Measurements from ENCODE around the gene GBE1. TPM values are rescaled to one million over a fixed set of nuclear protein-coding genes. Genes with fewer than 3 reads are reported as not detected.

GBE1 gene
- polyA plus RNA-seq, 1 experiment = 60.1 TPM

DNA sequence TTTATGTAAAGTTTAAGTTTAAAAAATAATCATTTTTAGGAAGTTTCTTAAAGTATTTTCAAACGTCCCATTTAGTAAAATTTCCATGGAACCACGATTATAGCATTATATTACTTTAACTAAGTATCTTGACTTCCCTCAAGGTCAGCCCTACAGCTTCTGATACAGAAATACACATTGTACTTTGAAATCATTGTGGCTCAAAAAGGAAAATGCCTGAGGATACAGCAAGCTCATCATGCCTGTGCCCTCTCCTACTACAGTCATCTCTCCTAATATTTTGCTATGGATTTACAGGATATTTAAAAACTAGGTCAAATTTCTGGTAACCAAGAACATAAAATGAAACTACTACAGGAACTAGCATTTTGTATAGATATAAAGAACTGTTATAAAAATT is 51.8 kb downstream of the GBE1 start:
- Histone ChIP-seq H3K9me3 (ENCODE audit: control insufficient read depth, insufficient read depth, low read length) (no peaks in the 10 kb centered on the region), H3K27me3 (ENCODE audit: control insufficient read depth, insufficient read depth, low read length) (no peaks in the 10 kb centered on the region), H3K27ac (ENCODE audit: low read depth, low read length) (no peak overlapping the region), H3K4me3 (ENCODE audit: low read depth, low read length) (no peak overlapping the region)
- DNase-seq (ENCODE audit: low read depth, low spot score) = no peak
- CTCF ChIA-PET = no interaction called here
- TF ChIP-seq, protein P1, sequence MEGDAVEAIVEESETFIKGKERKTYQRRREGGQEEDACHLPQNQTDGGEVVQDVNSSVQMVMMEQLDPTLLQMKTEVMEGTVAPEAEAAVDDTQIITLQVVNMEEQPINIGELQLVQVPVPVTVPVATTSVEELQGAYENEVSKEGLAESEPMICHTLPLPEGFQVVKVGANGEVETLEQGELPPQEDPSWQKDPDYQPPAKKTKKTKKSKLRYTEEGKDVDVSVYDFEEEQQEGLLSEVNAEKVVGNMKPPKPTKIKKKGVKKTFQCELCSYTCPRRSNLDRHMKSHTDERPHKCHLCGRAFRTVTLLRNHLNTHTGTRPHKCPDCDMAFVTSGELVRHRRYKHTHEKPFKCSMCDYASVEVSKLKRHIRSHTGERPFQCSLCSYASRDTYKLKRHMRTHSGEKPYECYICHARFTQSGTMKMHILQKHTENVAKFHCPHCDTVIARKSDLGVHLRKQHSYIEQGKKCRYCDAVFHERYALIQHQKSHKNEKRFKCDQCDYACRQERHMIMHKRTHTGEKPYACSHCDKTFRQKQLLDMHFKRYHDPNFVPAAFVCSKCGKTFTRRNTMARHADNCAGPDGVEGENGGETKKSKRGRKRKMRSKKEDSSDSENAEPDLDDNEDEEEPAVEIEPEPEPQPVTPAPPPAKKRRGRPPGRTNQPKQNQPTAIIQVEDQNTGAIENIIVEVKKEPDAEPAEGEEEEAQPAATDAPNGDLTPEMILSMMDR (IDR thresholded peaks at IDR 0.05; ENCODE audit: low read depth, low read length) = no peak
- POLR2A ChIA-PET = no interaction called here

DNA sequence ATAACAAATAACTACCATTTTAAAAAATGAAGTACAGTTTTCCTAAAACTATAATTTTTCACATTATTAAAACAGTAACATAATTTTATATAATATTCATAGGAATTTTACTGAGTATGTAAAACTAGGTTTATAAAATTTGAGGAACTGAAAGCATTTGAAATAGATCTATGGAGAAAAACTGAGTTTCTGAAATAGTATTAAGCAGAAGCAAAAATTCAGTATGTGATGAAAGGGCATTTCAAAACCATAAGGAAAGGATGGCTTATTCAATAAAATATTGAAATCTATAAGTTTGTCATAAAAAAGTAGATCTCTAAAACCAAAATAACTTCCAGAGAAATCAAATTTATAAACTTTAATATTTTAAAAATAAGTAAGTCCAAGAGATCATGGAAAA is 53.4 kb downstream of the GBE1 start:
- no peak for DNase-seq (ENCODE audit: low read depth, low spot score)
- Histone ChIP-seq H3K27me3 (ENCODE audit: control insufficient read depth, insufficient read depth, low read length) (no peaks in the 10 kb centered on the region), H3K27ac (ENCODE audit: low read depth, low read length) (no peak overlapping the region), H3K9me3 (ENCODE audit: control insufficient read depth, insufficient read depth, low read length) (no peaks in the 10 kb centered on the region), H3K4me3 (ENCODE audit: low read depth, low read length) (no peak overlapping the region)
- TF ChIP-seq, protein P1 (IDR thresholded peaks at IDR 0.05; ENCODE audit: low read depth, low read length) = no peak
- CTCF ChIA-PET = no interaction called here
- POLR2A ChIA-PET = no interaction called here

DNA sequence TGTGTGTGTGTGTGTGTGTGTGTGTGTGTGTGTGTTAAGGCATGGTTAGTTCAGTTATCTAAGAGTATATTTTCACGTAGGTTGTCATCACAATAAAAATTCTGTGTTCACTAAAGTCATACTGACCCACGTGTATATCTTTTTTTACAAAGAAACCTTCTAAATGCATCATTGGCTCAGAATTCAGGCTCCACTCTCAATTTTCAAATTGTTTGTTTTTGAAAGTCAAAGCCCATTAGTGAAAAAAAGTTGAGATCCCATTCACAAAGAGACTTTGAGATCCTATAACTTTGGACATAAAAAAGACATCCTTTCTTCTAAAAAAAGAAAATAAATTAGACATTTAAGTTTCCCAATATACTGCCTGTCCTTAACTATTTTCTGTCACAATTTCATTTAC is 59.3 kb downstream of the GBE1 start:
- CTCF ChIA-PET = no interaction called here
- TF ChIP-seq, protein P1 (IDR thresholded peaks at IDR 0.05; ENCODE audit: low read depth, low read length) = no peak
- Histone ChIP-seq H3K27ac (ENCODE audit: low read depth, low read length) (no peak overlapping the region), H3K4me3 (ENCODE audit: low read depth, low read length) (no peak overlapping the region), H3K9me3 (ENCODE audit: control insufficient read depth, insufficient read depth, low read length) (no peaks in the 10 kb centered on the region), H3K27me3 (ENCODE audit: control insufficient read depth, insufficient read depth, low read length) (no peaks in the 10 kb centered on the region)
- POLR2A ChIA-PET = no interaction called here
- no peak for DNase-seq (ENCODE audit: low read depth, low spot score)

DNA sequence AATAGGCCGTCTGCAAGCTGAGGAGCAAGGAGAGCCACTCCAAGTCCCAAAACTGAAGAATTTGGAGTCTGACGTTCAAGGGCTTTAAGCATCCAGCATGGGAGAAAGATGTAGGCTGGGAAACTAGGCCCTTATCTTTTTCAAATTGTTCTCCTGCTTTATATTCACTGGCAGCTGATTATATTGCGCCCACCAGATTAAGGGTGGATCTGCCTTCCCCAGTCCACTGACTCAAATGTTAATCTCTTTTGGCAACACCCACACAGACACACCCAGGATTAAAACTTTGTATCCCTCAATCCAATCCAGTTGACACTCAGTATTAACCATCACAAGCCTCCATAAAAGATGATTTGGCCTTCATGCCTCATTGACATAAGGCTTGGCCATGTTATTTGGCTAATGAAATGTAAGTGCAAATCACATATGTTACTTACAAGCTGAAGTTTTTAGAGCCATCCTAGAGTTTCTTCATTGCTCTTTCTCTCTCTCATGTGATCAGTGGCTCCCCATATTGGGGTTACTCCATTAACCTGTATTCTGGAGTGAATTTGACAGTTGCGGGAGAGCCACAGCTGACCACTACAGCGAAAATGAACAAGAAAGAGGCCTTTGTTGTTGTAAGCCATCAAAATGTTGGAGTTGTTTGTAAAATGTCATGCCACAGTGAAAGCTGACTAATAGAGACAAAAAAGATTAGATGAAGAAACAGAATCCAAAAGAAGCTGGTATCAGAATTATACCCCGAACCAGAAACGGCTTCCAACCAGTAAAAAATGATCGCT is 61.7 kb downstream of the GBE1 start:
- Histone ChIP-seq H3K9me3 (ENCODE audit: control insufficient read depth, insufficient read depth, low read length) (no peaks in the 10 kb centered on the region), H3K27me3 (ENCODE audit: control insufficient read depth, insufficient read depth, low read length) (no peaks in the 10 kb centered on the region), H3K4me3 (ENCODE audit: low read depth, low read length) (no peak overlapping the region), H3K27ac (ENCODE audit: low read depth, low read length) (no peak overlapping the region)
- no peak for DNase-seq (ENCODE audit: low read depth, low spot score)
- POLR2A ChIA-PET = no interaction called here
- CTCF ChIA-PET = no interaction called here
- TF ChIP-seq, protein P1 (IDR thresholded peaks at IDR 0.05; ENCODE audit: low read depth, low read length) = no peak

DNA sequence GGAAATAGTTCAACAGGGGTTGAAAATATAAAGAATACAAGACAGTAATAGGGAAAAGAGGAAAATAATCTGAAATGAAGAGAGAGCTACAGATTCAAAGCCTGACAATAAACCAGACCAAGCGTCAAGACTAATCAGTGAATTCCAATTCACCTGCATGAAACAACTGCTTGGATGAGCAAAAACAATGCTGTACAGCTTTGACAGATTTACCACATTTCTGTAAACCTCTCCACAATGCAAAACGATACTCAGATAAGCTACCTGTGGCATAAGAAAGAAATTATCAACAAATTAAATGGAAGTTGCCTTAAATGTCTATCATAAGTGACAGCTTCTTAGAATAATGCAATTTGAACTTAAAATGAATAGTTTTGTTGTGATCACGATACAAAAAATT is 65.4 kb downstream of the GBE1 start:
- Histone ChIP-seq H3K9me3 (ENCODE audit: control insufficient read depth, insufficient read depth, low read length) (no peaks in the 10 kb centered on the region), H3K27me3 (ENCODE audit: control insufficient read depth, insufficient read depth, low read length) (no peaks in the 10 kb centered on the region), H3K4me3 (ENCODE audit: low read depth, low read length) (no peak overlapping the region), H3K27ac (ENCODE audit: low read depth, low read length) (no peak overlapping the region)
- TF ChIP-seq, protein P1 (IDR thresholded peaks at IDR 0.05; ENCODE audit: low read depth, low read length) = no peak
- no peak for DNase-seq (ENCODE audit: low read depth, low spot score)
- CTCF ChIA-PET = interaction anchor here (0.5 to 0.7 kb wide), 2 partner anchors 57 to 379 kb away, joined by 3 read pairs; no protein-coding TSS in a partner anchor
- POLR2A ChIA-PET = no interaction called here
